ENCODE results near the gene ANKRD33B.

GRCh38 chr5:10591966-10592365, 28.1 kb downstream of the ANKRD33B start:
- TF ChIP-seq POLR2AphosphoS5 (IDR thresholded peaks at IDR 0.05; ENCODE audit: low read depth, low read length) (no peak), POLR2A (IDR thresholded peaks at IDR 0.05; ENCODE audit: low read depth, low read length) (no peak)
